ENCODE results near the gene TSEN54.

Gene TSEN54

DNA sequence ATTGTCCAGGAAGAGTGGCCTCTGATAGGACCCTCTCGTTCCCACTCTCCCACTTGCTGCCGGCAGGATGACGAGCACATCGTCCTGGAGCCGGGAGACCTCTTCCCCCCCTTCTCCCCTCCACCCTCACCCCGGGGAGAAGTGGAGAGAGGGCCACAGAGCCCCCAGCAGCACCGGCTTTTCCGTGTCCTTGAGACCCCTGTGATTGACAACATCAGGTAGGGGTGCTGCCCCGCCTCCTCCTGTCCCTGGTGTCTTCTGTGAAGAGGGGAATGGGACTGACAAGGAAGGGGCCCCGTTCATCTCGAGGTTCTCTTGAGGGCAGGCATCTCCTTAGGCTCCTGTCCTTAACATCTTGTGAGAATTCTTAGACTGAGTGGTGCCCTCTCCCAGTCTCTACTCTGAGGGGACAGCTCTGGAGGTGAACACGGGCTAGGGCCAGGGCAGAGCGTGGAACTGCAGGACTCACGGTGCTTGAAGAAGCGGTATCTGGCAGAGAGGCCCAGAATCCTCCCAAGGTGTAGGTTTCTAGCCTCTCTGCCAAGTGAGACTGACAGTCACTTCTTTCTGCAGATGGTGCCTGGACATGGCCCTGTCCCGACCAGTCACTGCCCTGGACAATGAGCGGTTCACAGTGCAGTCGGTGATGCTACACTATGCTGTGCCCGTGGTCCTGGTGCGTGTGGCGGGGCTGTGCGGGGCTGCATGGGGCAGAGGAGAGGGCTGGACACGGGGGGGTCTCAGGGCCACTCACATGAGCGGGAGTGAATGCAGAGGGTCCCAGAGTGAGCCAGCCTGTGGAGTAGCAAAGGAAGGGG, 27.4 kb upstream of the TSEN54 start:
- DNase-seq (ENCODE audit: low read depth): no peak

DNA sequence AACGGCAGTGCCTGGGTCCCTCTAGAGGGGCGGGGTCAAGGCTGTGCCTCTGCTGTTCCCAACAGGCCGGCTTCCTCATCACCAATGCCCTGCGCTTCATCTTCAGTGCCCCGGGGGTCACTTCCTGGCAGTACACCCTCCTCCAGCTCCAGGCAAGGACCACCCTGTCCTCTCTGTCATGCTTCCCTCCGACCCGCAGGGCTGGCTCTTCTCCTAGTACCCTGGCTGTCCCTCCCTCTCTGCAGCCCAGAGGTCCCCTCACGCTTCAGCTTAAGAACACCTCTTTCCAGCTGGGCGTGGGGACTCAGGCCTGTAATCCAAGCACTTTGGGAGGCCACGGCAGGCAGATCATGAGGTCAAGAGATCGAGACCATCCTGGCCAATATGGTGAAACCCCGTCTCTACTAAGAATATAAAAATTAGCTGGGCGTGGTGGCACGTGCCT, 26.8 kb upstream of the TSEN54 start:
- DNase-seq (ENCODE audit: low read depth): no peak

DNA sequence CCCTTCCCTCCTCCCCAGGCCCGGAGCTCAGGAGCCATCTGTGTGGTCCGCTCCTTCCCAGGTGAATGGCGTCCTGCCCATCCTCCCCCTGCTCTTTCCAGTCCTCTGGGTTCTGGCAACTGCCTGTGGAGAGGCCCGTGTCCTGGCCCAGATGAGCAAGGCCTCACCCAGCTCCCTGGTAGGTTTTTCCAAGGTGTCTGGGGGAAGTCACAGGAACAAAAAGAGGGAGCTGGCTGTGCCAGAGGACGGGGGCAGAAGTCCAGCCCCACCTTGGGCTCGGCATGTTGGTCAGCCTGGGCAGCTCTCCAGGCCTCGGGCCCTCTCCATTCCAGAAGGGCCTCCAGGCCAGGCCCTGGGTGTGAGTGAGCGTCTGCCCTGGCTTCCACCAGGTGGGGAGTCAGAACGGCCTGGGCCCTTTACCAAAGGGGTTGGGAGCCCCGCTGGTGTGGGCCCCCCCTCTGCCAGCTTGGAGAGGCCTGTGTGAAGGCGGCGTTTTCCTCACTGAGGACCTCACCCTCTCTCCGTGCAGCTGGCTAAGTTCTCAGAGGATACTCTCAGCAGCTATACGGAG, 26.1 kb upstream of the TSEN54 start:
- no peak for DNase-seq (ENCODE audit: low read depth)

DNA sequence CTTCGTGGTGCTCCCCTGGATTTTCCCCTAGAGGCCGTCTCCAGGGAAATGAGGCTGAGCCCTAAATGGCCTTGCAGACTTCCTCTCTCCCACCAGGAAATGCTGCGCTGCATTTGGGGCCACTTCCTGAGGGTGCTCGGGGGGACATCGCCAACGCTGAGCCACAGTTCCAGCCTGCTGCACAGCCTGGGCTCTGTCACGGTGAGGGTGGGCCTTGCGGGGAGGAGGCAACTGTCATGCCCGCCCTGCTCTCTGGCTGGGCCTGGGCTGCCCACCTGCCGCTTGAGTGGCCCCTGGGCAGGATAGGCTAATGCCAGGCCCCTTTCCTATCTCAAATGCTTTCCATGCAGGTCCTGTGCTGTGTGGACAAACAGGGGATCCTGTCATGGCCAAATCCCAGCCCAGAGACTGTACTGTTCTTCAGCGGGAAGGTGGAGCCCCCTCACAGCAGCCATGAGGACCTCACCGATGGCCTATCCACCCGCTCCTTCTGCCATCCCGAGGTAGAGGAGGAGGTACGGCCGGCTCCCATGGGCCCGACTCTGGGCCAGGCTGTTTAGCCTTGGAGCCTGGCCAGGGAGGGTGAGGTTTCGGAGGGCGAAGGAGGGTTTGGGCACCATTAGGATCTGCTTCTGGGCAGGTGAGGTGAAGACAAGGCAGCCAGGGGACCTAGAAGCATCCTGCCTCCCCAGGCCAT, 25.2 kb upstream of the TSEN54 start:
- no peak for DNase-seq (ENCODE audit: low read depth)

DNA sequence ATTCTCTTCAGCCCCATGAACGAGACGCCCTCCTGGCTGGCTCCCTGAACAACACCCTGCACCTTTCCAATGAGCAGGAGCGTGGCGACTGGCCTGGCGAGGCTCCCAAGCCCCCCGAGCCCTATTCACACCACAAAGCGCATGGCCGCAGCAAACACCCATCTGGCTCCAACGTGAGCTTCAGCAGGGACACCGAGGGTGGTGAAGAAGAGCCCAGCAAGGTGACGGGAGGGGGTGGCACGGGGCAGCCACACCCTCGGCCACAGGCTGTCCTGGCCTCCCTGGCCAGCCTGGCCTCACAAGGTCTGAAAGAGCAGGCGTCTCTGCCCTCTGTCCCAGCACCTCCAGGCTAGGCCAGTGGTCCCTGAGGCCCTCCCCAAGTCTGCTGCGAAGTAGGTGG, 24.6 kb upstream of the TSEN54 start:
- DNase-seq (ENCODE audit: low read depth): no peak

DNA sequence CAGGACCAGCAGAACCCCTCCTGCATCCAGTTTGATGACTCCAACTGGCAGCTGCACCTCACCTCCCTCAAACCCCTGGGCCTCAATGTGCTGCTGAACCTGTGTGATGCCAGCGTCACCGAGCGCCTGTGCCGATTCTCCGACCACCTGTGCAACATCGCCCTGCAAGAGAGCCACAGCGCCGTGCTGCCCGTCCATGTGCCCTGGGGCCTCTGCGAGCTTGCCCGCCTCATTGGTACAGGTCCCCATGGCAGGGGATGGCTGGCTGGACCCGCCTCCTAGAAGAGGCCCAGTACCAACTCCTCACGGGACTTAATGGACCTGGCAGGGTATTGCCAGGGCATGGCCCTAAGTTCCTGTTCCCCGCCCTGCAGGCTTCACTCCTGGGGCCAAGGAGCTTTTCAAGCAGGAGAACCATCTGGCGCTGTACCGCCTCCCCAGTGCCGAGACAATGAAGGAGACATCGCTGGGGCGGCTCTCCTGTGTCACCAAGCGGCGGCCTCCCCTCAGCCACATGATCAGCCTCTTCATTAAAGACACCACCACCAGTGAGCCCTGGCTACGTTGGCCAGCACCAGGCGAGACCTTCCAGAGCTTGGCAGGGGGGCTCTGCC, 23.7 kb upstream of the TSEN54 start:
- DNase-seq (ENCODE audit: low read depth): no peak

DNA sequence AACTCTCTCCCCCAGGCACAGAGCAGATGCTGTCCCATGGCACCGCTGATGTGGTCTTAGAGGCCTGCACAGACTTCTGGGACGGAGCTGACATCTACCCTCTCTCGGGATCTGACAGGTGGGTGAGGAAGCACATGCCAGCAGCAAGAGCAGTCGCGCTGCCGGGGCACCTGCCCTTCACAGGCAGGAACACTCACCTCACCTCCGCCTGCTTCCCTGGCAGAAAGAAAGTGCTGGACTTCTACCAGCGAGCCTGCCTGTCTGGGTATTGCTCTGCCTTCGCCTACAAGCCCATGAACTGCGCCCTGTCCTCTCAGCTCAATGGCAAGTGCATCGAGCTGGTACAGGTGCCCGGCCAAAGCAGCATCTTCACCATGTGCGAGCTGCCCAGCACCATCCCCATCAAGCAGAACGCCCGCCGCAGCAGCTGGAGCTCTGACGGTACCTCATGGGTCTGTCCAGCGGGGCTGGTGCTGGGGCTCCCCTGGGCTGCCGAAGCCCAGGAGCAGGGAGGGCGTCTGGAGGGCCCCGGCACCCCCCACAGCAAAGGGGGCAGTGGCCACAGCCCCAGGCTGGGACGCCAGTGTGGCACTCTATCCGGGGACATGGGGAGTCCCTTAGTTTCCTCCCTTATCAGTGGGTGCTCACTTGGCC, 22.7 kb upstream of the TSEN54 start:
- no peak for DNase-seq (ENCODE audit: low read depth)

DNA sequence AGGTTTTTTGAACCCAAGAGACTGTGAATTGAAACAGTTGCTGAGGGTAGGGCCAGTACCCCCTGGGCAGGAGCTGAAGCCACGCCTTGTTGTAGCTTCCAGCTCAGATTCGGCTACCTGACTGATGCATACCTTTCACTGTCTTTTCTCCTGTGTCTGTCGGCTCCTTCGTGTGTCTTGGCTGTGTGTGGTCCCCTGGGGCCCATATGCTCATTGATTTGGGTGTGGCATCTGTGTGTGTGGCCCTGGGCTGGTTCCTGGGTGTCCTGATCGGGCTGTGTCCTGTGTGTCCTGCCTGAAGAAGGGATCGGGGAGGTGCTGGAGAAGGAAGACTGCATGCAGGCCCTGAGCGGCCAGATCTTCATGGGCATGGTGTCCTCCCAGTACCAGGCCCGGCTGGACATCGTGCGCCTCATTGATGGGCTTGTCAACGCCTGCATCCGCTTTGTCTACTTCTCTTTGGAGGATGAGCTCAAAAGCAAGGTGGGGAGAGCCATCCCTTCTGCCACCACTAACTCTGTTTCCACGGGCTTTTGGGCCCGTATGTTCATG, 21.9 kb upstream of the TSEN54 start:
- DNase-seq (ENCODE audit: low read depth): no peak

DNA sequence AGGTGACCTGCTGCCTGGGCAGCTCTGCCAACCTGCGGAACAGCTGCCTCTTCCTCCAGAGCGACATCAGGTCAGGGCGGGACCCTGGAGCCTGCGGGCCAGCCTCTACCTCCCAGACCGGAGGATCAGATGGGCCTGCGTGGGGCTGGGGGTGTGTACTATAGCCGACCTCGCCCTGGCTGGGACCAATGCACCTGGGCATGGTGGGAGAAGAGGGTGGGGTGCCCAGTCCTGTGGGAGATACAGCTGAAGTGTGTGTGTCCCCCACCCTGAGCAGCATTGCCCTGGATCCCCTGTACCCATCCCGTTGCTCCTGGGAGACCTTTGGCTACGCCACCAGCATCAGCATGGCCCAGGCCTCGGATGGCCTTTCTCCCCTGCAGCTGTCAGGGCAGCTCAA, 20.3 kb upstream of the TSEN54 start:
- no peak for DNase-seq (ENCODE audit: low read depth)

DNA sequence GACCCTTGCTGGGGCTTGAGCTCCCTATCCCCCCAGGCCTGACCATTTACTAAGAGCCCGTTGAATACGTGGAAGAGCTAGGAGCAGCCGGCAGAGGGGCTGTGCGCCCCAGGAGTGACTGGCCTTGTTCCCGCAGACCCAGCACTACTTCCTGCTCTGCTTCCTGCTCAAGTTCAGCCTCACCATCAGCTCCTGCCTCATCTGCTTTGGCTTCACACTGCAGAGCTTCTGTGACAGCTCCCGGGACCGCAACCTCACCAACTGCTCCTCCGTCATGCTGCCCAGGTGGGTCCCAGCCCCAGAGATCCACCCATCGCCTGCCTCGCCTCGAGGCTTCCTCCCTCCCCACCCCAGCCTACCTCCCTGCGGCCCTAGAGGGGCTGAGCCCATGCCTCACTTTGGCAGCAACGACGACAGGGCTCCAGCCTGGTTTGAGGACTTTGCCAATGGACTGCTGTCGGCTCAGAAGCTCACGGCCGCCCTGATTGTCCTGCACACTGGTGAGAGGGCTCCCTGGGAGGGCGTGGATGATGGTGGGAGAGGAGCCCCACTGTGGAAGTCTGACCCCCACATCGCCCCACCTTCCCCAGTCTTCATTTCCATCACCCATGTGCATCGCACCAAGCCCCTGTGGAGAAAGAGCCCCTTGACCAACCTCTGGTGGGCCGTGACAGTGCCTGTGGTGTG, 18.1 kb upstream of the TSEN54 start:
- DNase-seq (ENCODE audit: low read depth): no peak

DNA sequence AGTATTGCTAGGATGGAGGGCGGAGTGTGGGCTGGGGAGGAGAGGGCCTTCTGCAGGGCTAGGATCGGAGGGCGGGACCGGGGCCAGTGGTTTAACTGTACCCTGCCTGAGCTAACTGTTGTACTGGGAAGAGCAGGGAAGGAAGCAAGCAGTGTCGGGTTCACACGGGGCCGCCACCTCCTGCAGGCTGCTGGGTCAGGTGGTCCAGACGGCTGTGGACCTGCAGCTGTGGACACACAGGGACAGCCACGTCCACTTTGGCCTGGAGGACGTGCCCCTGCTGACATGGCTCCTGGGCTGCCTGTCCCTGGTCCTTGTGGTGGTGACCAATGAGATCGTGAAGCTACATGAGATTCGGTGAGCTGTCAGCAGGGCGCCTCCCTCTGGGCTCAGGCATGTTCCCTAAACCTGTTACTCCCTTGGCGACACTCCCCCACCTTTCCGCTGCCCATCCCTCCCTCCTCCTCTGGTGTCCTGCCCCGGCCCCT, 17.6 kb upstream of the TSEN54 start:
- no peak for DNase-seq (ENCODE audit: low read depth)

DNA sequence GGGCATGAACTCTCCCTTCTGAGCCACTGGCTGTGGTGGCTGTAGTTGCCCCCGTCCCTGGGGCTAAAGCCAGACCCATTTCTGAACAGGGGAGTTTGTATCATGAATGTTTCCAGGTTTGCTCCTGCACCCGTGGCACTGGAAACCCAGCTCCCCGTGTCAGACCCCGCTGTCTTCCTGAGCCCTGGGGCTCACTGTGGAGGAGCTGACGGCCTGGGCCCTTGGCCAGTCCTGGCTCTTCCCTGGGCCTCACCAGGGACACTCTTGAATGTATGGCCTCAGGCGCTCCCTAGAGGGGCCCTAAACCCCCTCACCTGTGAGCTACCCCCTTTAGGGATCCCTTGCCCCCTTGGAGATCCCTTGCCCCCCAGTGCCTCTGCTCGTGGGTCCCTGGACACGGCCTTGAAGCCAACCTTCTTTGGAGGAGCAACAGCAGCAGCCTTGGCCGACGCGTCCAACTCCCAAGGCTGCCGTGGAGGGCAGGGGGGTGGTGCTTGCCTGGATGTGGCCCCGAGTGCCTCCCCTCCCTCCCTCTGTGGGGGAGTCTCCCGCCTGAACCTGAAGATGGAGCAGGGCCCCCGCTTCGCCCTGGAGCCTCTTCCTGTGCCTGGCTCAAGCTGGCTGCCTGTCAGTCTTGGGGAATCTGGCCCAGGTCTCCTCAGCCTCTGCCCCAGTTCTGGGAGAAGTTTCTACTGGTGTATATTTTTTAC, 16.9 kb upstream of the TSEN54 start:
- DNase-seq (ENCODE audit: low read depth): no peak

DNA sequence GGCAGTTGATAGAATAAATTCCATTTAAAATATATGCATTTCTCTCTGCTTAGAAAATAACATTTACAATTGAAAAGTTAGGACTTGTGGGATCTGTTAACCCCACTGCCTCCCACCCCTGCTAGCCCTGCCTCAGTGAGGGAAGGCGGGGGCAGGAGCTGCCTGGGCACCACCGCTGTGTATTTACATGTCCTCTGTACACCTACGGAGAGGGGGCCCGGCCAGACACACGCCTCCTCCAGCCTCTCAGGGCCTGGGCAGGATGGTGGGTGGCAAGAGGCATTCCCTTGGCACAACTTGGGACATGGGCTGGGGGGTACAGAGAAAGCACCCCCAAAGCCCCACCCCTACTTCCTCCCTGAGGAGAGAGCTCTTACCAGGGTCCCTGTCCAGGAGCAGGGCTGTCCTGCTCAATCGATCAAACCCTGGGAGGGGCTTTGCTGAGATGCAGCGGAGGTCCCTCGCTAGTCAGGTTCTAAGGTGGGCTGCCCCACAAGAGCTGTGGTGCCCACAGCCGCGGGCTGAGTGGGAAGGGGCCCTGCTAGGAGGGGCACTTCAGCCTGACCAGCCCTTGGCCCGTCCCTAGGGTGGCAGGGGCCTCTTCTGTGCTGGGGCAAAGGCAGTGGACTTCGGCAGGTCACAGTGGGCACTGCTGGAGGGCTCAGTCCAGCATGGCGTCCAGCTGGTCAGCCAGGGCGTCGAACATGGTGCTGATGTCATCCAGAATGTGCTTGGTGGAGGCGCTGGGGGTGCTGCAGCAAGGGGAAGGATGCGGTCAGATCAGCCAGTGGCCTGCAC, 15.7 kb upstream of the TSEN54 start:
- DNase-seq (ENCODE audit: low read depth): no peak

DNA sequence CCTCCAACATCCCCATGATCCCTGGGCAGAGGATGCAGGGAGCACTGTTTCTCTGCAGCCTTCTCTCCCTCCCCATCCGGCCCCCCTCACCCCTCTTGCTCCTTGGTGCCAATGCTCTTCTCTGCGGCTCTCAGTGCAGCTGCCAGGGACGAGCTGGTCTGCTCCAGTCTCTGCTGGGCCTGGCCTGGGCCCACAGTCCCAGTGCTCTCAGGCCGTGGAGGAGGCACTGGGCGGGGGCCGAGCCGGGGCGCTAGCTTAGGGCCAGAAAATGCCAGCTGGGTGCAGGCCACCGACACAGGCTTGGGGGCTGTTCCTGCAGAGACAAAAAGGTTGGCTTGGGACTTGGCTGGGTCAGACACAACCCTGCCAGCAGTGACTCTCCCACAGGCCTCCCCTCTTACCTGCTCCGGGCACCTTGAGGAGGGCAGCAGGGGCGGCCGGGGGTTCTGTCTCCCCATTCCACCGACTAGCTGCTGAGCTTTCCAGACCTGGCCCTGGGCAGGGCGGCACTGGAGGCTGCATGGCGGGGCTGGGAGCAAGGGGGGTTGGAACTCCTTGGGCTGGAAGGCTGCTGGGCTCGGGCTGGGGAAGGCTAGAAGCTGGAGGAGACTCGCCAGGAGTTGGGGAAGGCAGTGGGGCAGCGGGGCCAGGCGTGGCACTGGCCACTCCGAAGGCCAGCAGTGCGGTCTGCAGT, 14.8 kb upstream of the TSEN54 start:
- DNase-seq (ENCODE audit: low read depth): no peak

DNA sequence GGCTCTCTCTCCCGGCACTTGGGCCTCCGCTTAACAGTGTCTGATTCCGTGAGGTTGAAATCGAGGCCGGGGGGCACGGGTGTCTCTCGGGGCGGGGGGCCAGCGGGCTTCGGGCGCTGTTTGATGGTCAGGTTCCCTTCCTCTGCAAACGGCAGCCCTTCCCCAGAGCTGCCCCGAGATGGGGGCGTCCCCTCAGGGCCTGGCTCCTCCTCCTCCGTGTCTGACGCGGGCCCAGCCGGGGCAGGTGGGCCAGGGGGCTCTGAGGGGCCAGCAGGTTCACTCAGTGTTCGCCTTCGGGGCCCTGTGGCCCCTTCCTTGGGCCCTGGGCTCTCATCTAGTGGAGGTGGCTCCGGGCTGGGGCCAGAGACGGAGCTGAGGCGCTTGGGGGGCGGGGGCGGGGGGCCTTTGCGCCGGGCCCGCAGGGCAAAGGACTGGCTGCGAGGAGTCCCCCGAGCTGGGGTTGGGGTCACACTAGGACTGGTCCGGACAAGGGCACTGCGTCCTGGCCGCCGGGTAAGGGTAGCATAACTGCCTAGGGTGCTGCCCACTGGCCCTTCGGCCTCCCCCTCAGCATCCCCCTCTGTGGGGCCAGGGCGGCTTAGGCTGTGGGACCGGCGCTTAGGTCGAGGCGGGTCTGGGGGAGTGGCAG, 14.1 kb upstream of the TSEN54 start:
- no peak for DNase-seq (ENCODE audit: low read depth)

DNA sequence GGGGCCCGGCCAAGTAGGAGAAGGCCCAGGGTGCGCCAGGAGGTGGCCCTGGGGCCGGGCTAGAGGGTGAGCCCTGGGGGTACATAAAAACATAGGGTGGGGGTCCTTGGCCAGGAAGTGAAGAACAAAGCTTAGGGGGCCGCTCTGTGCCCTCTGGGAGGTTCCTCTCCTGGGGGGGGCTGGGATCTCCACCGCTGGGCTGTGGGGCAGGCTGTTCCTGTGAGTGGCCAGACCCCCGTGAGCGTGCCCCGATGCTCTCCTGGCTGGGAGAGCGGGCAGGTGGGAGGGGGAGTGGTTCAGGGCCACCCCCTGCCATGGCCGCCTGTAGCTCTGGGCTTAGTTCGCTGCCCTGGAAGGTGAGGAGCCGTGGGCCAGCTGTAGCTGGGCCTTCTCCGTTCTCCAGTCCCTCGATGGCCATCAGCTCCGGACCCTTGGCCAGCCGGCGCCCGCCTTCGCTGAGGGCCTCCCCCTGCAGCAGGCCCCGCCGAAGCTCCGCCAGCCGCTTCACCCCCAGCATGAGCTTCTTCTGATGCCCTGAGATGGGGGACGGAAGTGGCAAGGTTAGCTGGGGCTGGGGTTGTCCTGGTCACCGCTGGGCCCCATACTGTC, 13.5 kb upstream of the TSEN54 start:
- DNase-seq (ENCODE audit: low read depth): no peak

DNA sequence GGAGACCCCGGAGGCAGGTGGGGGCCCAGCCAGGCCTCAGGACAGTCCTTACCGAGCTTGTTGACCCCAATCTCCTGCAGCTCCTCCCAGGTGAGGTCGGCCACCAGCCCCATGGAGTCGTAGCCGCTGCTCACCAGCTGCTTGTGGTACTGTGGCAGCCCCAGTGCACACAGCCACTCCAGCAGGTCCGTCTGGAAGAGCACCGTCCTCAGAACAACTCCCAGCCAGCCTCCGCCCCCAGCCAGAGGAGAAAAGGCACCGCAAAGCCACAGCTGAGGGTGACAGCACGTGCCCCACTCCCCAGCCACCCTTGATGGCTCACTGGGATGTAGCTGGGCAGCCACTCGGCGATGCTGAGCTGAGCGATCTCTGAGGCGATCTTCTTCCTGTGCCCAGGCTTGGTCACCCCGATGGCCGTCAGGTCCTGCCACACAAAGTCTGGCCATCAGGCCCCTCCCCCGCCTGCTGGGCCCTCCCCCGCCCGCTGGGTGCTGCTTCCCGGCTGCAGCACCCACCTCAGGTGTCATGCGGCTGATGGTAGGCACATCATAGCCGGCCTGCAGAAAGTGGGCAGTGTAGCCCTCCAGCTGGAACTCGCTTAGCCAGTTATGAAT, 12.9 kb upstream of the TSEN54 start:
- no peak for DNase-seq (ENCODE audit: low read depth)

DNA sequence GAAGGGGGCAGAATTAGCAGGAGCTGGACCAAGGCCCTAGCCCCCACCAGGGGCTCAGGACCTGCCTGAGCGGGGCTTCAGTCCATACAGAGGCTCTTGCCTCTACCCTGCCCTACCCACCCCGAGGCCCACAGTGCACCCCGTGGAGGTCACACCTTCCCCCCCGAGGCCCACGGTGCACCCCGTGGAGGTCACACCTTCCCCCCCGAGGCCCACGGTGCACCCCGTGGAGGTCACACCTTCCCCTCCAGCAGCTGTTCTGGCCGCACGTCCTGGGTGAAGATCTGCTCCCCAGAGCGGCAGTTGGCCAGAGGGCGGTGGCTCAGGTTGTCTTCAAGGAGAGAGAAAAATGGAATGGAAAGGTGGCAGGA, 12.4 kb upstream of the TSEN54 start:
- DNase-seq (ENCODE audit: low read depth): no peak

Data from GM04504 (cell line).